Upper lobe of left lung (tissue), 4 donors: ENCODE results near the gene CNGA3.

Experiments
- EP300 ChIP-seq, 4 donors: sonication (generic); formaldehyde crosslinking; IDR thresholded peaks; one replicate each; pipeline ENCODE4 v1.5.1; 2017; ENCODE audit warnings: antibody characterized with exemption in 4 of 4, control low read depth in 2 of 4
- POLR2AphosphoS5 ChIP-seq, 2 donors: sonication (generic); formaldehyde crosslinking; IDR thresholded peaks; one replicate each; pipeline ENCODE4 v1.5.1; 2017; ENCODE audit warnings: antibody characterized with exemption in 2 of 2
- TF ChIP-seq, protein P1 (sequence below), 6 experiments: fragments of 450-650 bp in 4 of 6; fragments of 200-600 bp in 2 of 6; sonication (generic) in 2 of 6; IDR thresholded peaks; one replicate each; pipeline ENCODE4 v1.5.1; 2016 to 2019; ENCODE audit warnings: antibody characterized with exemption in 6 of 6

DNA sequence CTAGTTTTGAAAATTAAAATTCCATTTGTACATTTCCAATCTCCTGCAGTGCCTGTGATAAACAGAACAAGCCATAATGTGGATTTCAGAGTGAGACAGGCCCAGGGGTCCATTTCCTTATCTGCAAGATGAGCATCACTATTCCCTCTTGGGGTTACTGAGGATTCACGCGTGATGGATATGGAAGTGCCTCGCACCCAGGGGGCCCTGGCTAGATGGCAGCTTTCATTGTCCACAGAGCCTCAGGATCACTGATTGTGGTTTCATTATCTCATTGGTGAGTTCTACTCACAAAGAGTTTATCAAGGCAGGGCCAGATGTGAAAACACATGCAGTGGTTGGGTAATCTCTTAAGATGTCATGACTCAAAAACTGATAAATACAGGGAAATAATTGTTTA lies 11.6 kb downstream of the CNGA3 start:
- TF ChIP-seq, protein P1, sequence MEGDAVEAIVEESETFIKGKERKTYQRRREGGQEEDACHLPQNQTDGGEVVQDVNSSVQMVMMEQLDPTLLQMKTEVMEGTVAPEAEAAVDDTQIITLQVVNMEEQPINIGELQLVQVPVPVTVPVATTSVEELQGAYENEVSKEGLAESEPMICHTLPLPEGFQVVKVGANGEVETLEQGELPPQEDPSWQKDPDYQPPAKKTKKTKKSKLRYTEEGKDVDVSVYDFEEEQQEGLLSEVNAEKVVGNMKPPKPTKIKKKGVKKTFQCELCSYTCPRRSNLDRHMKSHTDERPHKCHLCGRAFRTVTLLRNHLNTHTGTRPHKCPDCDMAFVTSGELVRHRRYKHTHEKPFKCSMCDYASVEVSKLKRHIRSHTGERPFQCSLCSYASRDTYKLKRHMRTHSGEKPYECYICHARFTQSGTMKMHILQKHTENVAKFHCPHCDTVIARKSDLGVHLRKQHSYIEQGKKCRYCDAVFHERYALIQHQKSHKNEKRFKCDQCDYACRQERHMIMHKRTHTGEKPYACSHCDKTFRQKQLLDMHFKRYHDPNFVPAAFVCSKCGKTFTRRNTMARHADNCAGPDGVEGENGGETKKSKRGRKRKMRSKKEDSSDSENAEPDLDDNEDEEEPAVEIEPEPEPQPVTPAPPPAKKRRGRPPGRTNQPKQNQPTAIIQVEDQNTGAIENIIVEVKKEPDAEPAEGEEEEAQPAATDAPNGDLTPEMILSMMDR (IDR thresholded peaks at IDR 0.05) = no peak
- TF ChIP-seq EP300 (IDR thresholded peaks at IDR 0.05) (no peak), POLR2AphosphoS5 (IDR thresholded peaks at IDR 0.05) (no peak)
